ENCODE results near the gene CEP104.

- TF ChIP-seq CTCF (optimal IDR thresholded peaks at IDR 0.05 in 1 of 3, IDR thresholded peaks at IDR 0.05 in 1 of 3, conservative IDR thresholded peaks at IDR 0.05 in 1 of 3; ENCODE audit: extremely low read depth in 1 of 3, insufficient read depth in 2 of 3, low read length in 3 of 3) (no peak), EZH2 (IDR thresholded peaks at IDR 0.05; ENCODE audit: low read length) (no peak)
Observed at GRCh38 chr1:3872546-3872945, 15.5 kb upstream of the CEP104 start.

Data from keratinocyte (primary cell).